Keratinocyte (primary cell): ENCODE data around the gene NUP153.

Experiments used
- EZH2 ChIP-seq: IDR thresholded peaks from one replicate; pipeline ENCODE4 v1.6.1; 2012; ENCODE audit warnings: inconsistent platforms, mild to moderate bottlenecking, low read length, moderate library complexity
- TF ChIP-seq, protein P1 (sequence below), 3 experiments: IDR thresholded peaks in 1 of 3; conservative IDR thresholded peaks in 1 of 3; optimal IDR thresholded peaks in 1 of 3; 2 replicates in 2 of 3; 3 replicates in 1 of 3; pipeline versions ENCODE3 to v1.5.1; 2011; ENCODE audit warnings: low read length in 3 of 3, mild to moderate bottlenecking in 3 of 3, moderate library complexity in 2 of 3, control low read depth in 1 of 3, inconsistent platforms in 1 of 3; ENCODE audit not compliant: insufficient read depth in 2 of 3; ENCODE audit errors: extremely low read depth in 1 of 3

DNA sequence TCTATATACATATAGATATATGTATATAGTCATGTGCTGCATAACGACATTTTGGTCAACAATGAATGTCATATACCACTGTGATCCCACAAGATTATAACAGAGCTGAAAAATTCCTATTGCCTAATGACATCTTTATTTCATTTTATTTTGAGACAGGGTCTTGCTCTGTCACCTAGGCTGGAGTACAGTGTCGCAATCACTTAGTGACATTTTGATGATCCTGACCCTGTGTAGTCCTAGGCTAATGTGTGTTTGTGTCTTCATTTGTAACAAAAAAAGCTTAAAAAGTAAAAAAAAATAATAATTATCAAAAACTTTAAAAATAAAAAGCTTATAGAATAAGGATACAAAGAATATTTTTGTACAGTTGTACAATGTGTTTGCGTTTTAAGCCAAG, 110.6 kb downstream of the NUP153 start:
- TF ChIP-seq, protein P1, sequence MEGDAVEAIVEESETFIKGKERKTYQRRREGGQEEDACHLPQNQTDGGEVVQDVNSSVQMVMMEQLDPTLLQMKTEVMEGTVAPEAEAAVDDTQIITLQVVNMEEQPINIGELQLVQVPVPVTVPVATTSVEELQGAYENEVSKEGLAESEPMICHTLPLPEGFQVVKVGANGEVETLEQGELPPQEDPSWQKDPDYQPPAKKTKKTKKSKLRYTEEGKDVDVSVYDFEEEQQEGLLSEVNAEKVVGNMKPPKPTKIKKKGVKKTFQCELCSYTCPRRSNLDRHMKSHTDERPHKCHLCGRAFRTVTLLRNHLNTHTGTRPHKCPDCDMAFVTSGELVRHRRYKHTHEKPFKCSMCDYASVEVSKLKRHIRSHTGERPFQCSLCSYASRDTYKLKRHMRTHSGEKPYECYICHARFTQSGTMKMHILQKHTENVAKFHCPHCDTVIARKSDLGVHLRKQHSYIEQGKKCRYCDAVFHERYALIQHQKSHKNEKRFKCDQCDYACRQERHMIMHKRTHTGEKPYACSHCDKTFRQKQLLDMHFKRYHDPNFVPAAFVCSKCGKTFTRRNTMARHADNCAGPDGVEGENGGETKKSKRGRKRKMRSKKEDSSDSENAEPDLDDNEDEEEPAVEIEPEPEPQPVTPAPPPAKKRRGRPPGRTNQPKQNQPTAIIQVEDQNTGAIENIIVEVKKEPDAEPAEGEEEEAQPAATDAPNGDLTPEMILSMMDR (optimal IDR thresholded peaks at IDR 0.05 in 1 of 3, IDR thresholded peaks at IDR 0.05 in 1 of 3, conservative IDR thresholded peaks at IDR 0.05 in 1 of 3; ENCODE audit: extremely low read depth in 1 of 3, insufficient read depth in 2 of 3, low read length in 3 of 3) = no peak
- no peak for TF ChIP-seq EZH2
